Astrocyte (in vitro differentiated cells and primary cell): ENCODE results near the gene PTPRT. TPM values are rescaled to one million over a fixed set of nuclear protein-coding genes. Genes with fewer than 3 reads are reported as not detected.

Experiments
- DNase-seq: peaks from one replicate; pipeline ENCODE4 v3.0.0-alpha.2; 2010; ENCODE audit warnings: low read depth
- FAIRE-seq: peaks from 2 replicates; lab custom pipeline; 2011; peaks lifted over from hg19 to GRCh38; lab: Jason Lieb, UNC
- H2AFZ ChIP-seq: 2 replicates; pipeline ENCODE4 v1.6.0; 2012; ENCODE audit warnings: low read depth, low read length, inconsistent platforms
- H3K27ac ChIP-seq: 2 replicates; pipeline ENCODE4 v1.5.1; 2011; ENCODE audit warnings: low read depth, low read length, inconsistent platforms
- H3K27me3 ChIP-seq: 2 replicates; pipeline ENCODE4 v1.6.0; 2011; ENCODE audit warnings: low read length, inconsistent platforms; ENCODE audit not compliant: insufficient read depth
- H3K36me3 ChIP-seq: 2 replicates; pipeline ENCODE4 v1.5.1; 2011; ENCODE audit warnings: low read length, inconsistent platforms; ENCODE audit not compliant: insufficient read depth
- H3K4me1 ChIP-seq: 2 replicates; pipeline ENCODE4 v1.5.1; 2011; ENCODE audit warnings: low read length, inconsistent platforms; ENCODE audit not compliant: insufficient read depth
- H3K4me2 ChIP-seq: 2 replicates; pipeline ENCODE4 v1.6.0; 2012; ENCODE audit warnings: low read length, inconsistent platforms
- H3K4me3 ChIP-seq: 2 replicates; pipeline ENCODE4 v1.5.1; 2011; ENCODE audit warnings: low read depth, mild to moderate bottlenecking, low read length, inconsistent platforms; ENCODE audit not compliant: insufficient read depth
- H3K79me2 ChIP-seq: 2 replicates; pipeline ENCODE4 v1.6.0; 2012; ENCODE audit warnings: mild to moderate bottlenecking, low read length, inconsistent platforms; ENCODE audit not compliant: insufficient read depth
- H3K9ac ChIP-seq: 2 replicates; pipeline ENCODE4 v1.6.0; 2012; ENCODE audit warnings: mild to moderate bottlenecking, low read length, inconsistent platforms
- H3K9me3 ChIP-seq: 2 replicates; pipeline ENCODE4 v1.5.1; 2012; ENCODE audit warnings: low read depth, mild to moderate bottlenecking, low read length, inconsistent platforms; ENCODE audit not compliant: insufficient read depth
- H4K20me1 ChIP-seq: 2 replicates; pipeline ENCODE4 v1.6.0; 2012; ENCODE audit warnings: low read length, inconsistent platforms; ENCODE audit not compliant: insufficient read depth
- H3K27ac Mint-ChIP-seq: one replicate; pipeline ENCODE4 v1.8.0; 2021; ENCODE audit warnings: mild to moderate bottlenecking, mixed read lengths; ENCODE audit not compliant: unreplicated experiment
- H3K27me3 Mint-ChIP-seq: one replicate; pipeline ENCODE4 v1.8.0; 2021; ENCODE audit warnings: low read depth, mixed read lengths; ENCODE audit not compliant: unreplicated experiment
- H3K36me3 Mint-ChIP-seq: one replicate; pipeline ENCODE4 v1.8.0; 2021; ENCODE audit warnings: low read depth, mixed read lengths; ENCODE audit not compliant: unreplicated experiment
- H3K4me1 Mint-ChIP-seq: one replicate; pipeline ENCODE4 v1.8.0; 2021; ENCODE audit warnings: low read depth, mixed read lengths; ENCODE audit not compliant: unreplicated experiment
- H3K4me3 Mint-ChIP-seq: one replicate; pipeline ENCODE4 v1.8.0; 2021; ENCODE audit warnings: mild to moderate bottlenecking, moderate library complexity, mixed read lengths; ENCODE audit not compliant: unreplicated experiment
- H3K9me3 Mint-ChIP-seq: one replicate; pipeline ENCODE4 v1.8.0; 2021; ENCODE audit warnings: mild to moderate bottlenecking, mixed read lengths; ENCODE audit not compliant: unreplicated experiment
- EZH2 ChIP-seq: IDR thresholded peaks from 2 replicates; pipeline ENCODE4 v1.6.1; 2012; ENCODE audit warnings: mild to moderate bottlenecking, low read length, inconsistent platforms; ENCODE audit not compliant: insufficient read depth
- total RNA-seq: library from RNA; stranded (reverse); gene quantifications from 2 replicates; pipeline ENCODE4 v1.2.1, GENCODE V29; 2021
- TF ChIP-seq, protein P1 (sequence below): IDR thresholded peaks from 2 replicates; pipeline ENCODE4 v1.5.1; 2011; ENCODE audit warnings: low read depth, mild to moderate bottlenecking, inconsistent platforms, low read length, moderate library complexity; ENCODE audit not compliant: insufficient read depth

The PTPRT gene
- total RNA-seq, 1 donor from 2014 or later, result 0.25 TPM

DNA sequence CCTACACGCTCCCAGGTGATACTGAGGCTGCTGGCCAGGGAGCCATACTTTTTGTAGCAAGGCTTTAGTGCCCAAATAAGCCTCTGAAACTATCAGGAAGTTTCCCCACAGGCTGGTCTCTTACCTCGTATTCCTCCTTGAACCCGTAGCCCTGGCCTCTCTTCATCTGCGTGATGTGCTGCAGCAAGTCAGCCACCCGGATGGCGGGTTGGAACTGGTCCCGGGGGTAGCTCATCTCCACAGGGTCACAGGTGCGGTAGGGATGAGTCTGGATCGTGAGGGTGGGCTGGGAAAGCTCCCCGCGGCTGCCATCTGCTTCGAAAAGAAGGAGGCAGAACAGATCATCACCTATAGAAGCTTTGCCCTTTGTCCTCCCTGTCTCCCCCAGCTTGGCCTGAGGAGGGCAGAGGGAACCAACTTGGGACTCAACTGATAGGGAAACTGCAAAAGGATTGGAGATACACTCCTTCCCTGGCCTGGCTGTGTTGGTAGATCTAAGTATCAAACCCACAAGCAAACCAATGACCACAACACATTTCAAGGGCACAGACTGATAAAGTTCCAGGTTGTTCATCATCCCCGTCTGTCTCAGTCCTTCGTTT lies 1028.4 kb downstream of the PTPRT start:
- no peak overlapping the region for H3K4me3 Mint-ChIP-seq
- H3K9me3 Mint-ChIP-seq, result peaks cover 15% of the 10 kb centered on the region
- TF ChIP-seq EZH2, result no peak
- TF ChIP-seq, protein P1, sequence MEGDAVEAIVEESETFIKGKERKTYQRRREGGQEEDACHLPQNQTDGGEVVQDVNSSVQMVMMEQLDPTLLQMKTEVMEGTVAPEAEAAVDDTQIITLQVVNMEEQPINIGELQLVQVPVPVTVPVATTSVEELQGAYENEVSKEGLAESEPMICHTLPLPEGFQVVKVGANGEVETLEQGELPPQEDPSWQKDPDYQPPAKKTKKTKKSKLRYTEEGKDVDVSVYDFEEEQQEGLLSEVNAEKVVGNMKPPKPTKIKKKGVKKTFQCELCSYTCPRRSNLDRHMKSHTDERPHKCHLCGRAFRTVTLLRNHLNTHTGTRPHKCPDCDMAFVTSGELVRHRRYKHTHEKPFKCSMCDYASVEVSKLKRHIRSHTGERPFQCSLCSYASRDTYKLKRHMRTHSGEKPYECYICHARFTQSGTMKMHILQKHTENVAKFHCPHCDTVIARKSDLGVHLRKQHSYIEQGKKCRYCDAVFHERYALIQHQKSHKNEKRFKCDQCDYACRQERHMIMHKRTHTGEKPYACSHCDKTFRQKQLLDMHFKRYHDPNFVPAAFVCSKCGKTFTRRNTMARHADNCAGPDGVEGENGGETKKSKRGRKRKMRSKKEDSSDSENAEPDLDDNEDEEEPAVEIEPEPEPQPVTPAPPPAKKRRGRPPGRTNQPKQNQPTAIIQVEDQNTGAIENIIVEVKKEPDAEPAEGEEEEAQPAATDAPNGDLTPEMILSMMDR, result no peak
- H3K79me2 ChIP-seq, result no peaks in the 10 kb centered on the region
- H3K27me3 ChIP-seq, result no peaks in the 10 kb centered on the region
- H3K9me3 ChIP-seq, result peaks cover 4% of the 10 kb centered on the region
- no peaks in the 10 kb centered on the region for H3K4me1 ChIP-seq
- no peak overlapping the region for H3K27ac Mint-ChIP-seq
- H3K4me1 Mint-ChIP-seq, result no peaks in the 10 kb centered on the region
- no peak overlapping the region for H3K4me2 ChIP-seq
- H3K27ac ChIP-seq, result no peak overlapping the region
- FAIRE-seq (no peak), DNase-seq (no peak)
- no peak overlapping the region for H3K9ac ChIP-seq
- no peaks in the 10 kb centered on the region for H4K20me1 ChIP-seq
- no peaks in the 10 kb centered on the region for H3K27me3 Mint-ChIP-seq
- H3K36me3 ChIP-seq, result no peaks in the 10 kb centered on the region
- H3K4me3 ChIP-seq, result no peak overlapping the region
- H3K36me3 Mint-ChIP-seq, result no peaks in the 10 kb centered on the region
- no peak overlapping the region for H2AFZ ChIP-seq

DNA sequence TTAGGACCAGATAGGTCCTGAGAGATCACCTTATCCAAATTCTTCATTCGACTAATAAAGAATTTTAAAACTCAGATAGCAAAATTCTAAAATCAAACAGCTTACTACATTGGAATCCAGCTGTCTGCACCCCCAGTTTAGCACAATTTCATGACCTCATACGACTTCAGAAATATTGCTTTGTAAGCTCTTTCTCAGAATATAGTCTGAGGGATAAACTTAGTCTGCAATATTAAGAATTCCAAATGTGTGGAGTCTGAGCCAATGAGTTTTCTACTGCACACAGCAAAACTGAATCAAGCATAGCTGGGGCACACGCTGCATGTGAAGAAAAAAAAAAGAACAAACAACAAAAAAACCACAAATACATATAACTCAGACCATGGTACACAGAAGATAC lies 1029.9 kb downstream of the PTPRT start:
- Histone ChIP-seq H3K36me3 (no peaks in the 10 kb centered on the region), H4K20me1 (no peaks in the 10 kb centered on the region), H2AFZ (no peak overlapping the region), H3K79me2 (no peaks in the 10 kb centered on the region), H3K27me3 (no peaks in the 10 kb centered on the region), H3K4me3 (no peak overlapping the region), H3K27ac (no peak overlapping the region), H3K9ac (no peak overlapping the region), H3K4me1 (no peaks in the 10 kb centered on the region), H3K9me3 (peaks cover 4% of the 10 kb centered on the region), H3K4me2 (no peak overlapping the region)
- Mint-ChIP-seq H3K36me3 (no peaks in the 10 kb centered on the region), H3K27me3 (no peaks in the 10 kb centered on the region), H3K9me3 (peaks cover 19% of the 10 kb centered on the region), H3K4me3 (no peak overlapping the region), H3K4me1 (no peaks in the 10 kb centered on the region), H3K27ac (no peak overlapping the region)
- DNase-seq (no peak), FAIRE-seq (no peak)
- TF ChIP-seq, protein P1, result no peak
- TF ChIP-seq EZH2, result no peak

DNA sequence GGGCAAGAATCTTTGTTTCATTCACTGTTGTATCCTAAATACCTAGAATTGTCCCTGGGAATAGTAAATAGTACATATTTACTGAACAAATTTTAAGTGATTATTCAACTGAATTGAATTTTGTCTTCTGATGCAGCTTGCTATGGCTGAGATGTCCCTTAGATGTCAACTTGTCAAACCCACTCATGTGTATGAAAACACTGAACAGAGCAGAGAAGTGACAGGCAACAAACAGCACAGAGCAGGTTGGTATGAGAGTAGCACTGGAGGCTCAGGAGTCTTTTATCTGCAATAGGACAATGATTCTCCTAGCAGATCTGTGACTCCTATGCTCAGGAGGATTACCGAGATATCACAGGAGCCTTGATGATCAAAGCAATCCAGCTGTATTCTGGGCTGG lies 1031.4 kb downstream of the PTPRT start:
- Histone ChIP-seq H3K4me2 (no peak overlapping the region), H3K27me3 (no peaks in the 10 kb centered on the region), H3K4me1 (no peaks in the 10 kb centered on the region), H3K9ac (no peak overlapping the region), H2AFZ (no peak overlapping the region), H4K20me1 (no peaks in the 10 kb centered on the region), H3K9me3 (peaks cover 7% of the 10 kb centered on the region), H3K79me2 (no peaks in the 10 kb centered on the region), H3K4me3 (no peak overlapping the region), H3K27ac (no peak overlapping the region), H3K36me3 (no peaks in the 10 kb centered on the region)
- Mint-ChIP-seq H3K27me3 (no peaks in the 10 kb centered on the region), H3K9me3 (peaks cover 17% of the 10 kb centered on the region), H3K36me3 (no peaks in the 10 kb centered on the region), H3K4me3 (no peak overlapping the region), H3K27ac (no peak overlapping the region), H3K4me1 (no peaks in the 10 kb centered on the region)
- no peak for FAIRE-seq
- no peak for TF ChIP-seq EZH2
- DNase-seq, result no peak
